ENCODE results near the gene COL23A1.

Gene COL23A1

GRCh38 chr5:178551468-178551867 is 38.7 kb downstream of the COL23A1 start:
- DNase-seq = no peak

GRCh38 chr5:178551059-178551458 is 39.1 kb downstream of the COL23A1 start:
- DNase-seq = peak in 2 of 6 experiments; percentile 1 to 14

GRCh38 chr5:178548746-178549145 is 41.4 kb downstream of the COL23A1 start:
- no peak for DNase-seq

GRCh38 chr5:178547753-178548415 is 42.3 kb downstream of the COL23A1 start:
- DNase-seq = no peak

GRCh38 chr5:178547052-178547666 is 43.0 kb downstream of the COL23A1 start:
- DNase-seq = no peak

- no peak for DNase-seq
Measured at GRCh38 chr5:178546675-178547033, 43.5 kb downstream of the COL23A1 start.

- DNase-seq = no peak
Measured at GRCh38 chr5:178545941-178546674, 44.1 kb downstream of the COL23A1 start.

GRCh38 chr5:178545176-178545575 is 45.0 kb downstream of the COL23A1 start:
- no peak for DNase-seq

- no peak for DNase-seq
Measured at GRCh38 chr5:178544166-178544834, 45.9 kb downstream of the COL23A1 start.

GRCh38 chr5:178542455-178542854 is 47.7 kb downstream of the COL23A1 start:
- no peak for DNase-seq

GRCh38 chr5:178540526-178540925 is 49.7 kb downstream of the COL23A1 start:
- no peak for DNase-seq

GRCh38 chr5:178538741-178539229 is 51.4 kb downstream of the COL23A1 start:
- DNase-seq = no peak

- no peak for DNase-seq
Measured at GRCh38 chr5:178537467-178538371, 52.5 kb downstream of the COL23A1 start.

- no peak for DNase-seq
Measured at GRCh38 chr5:178536541-178537466, 53.4 kb downstream of the COL23A1 start.

- no peak for DNase-seq
Measured at GRCh38 chr5:178535299-178536175, 54.7 kb downstream of the COL23A1 start.

- no peak for DNase-seq
Measured at GRCh38 chr5:178533136-178533535, 57.1 kb downstream of the COL23A1 start.

- no peak for DNase-seq
Measured at GRCh38 chr5:178532666-178533065, 57.5 kb downstream of the COL23A1 start.

GRCh38 chr5:178532236-178532635 is 58.0 kb downstream of the COL23A1 start:
- no peak for DNase-seq

- no peak for DNase-seq
Measured at GRCh38 chr5:178531786-178532185, 58.4 kb downstream of the COL23A1 start.

- DNase-seq = no peak
Measured at GRCh38 chr5:178530526-178530925, 59.7 kb downstream of the COL23A1 start.
